PC-9 (cell line): Measurements from ENCODE around the gene PDIA5.

Experiments
- CTCF ChIP-seq: fragments of 200-600 bp; sonication (generic); conservative IDR thresholded peaks from 2 replicates; pipeline ENCODE4 v1.6.1; 2017; ENCODE audit warnings: mixed run types, antibody characterized with exemption, mild to moderate bottlenecking, moderate library complexity
- EZH2 ChIP-seq: fragments of 200-600 bp; sonication (generic); IDR thresholded peaks from 2 replicates; pipeline ENCODE4 v1.8.0; 2017; ENCODE audit warnings: antibody characterized with exemption, low read depth

GRCh38 chr3:123084738-123085237 lies 18.0 kb downstream of the PDIA5 start:
- TF ChIP-seq CTCF (no peak), EZH2 (no peak)
